Thoracic aorta (tissue), 2 donors: ENCODE results near the gene MAP3K4. TPM values are rescaled to one million over a fixed set of nuclear protein-coding genes. Genes with fewer than 3 reads are reported as not detected.
A peak's percentile ranks its signal among the peaks of the same experiment; 100 is the strongest.

ENCODE experiments used
- ATAC-seq: fragments of 150-250 bp; one replicate; pipeline ENCODE4 v1.8.0; 2017; ENCODE audit warnings: low read depth; ENCODE audit not compliant: insufficient number of reproducible peaks, low FRiP score
- DNase-seq: peaks from one replicate; pipeline ENCODE4 v3.0.0-alpha.2; 2020; ENCODE audit warnings: low spot score
- H3K27ac ChIP-seq, 2 donors: fragments of 200-600 bp; sonication (generic); 1 replicate in 1 of 2; 2 replicates in 1 of 2; pipeline ENCODE4 v1.5.1; 2016; ENCODE audit warnings: mild to moderate bottlenecking in 2 of 2, moderate library complexity in 2 of 2
- H3K27me3 ChIP-seq: fragments of 200-600 bp; sonication (generic); replicated peaks from 2 replicates; pipeline ENCODE4 v1.6.0; 2016; ENCODE audit warnings: mild to moderate bottlenecking; ENCODE audit not compliant: insufficient read depth
- H3K36me3 ChIP-seq: fragments of 200-600 bp; sonication (generic); one replicate; pipeline ENCODE4 v1.5.1; 2016
- H3K4me1 ChIP-seq, 2 donors: fragments of 200-600 bp; sonication (generic); 1 replicate in 1 of 2; 2 replicates in 1 of 2; pipeline versions ENCODE4 v1.5.1 to v1.6.0; 2016; ENCODE audit warnings: low read depth in 2 of 2, mild to moderate bottlenecking in 1 of 2; ENCODE audit not compliant: control insufficient read depth in 1 of 2
- H3K4me3 ChIP-seq: fragments of 200-600 bp; sonication (generic); 2 replicates; pipeline ENCODE4 v1.5.1; 2016; ENCODE audit warnings: mild to moderate bottlenecking
- H3K9me3 ChIP-seq: fragments of 200-600 bp; sonication (generic); 2 replicates; pipeline ENCODE4 v1.5.1; 2016
- CTCF ChIP-seq: fragments of 200-600 bp; sonication (generic); IDR thresholded peaks from one replicate; pipeline ENCODE4 v1.5.1; 2019; ENCODE audit warnings: antibody characterized with exemption
- total RNA-seq, 2 donors: library from RNA; depleted of rRNA; stranded (reverse); fragments of >200 nt; gene quantifications; one replicate each; pipeline versions ENCODE4 v1.1.0 to v1.2.3, GENCODE V29; 2016

Gene MAP3K4
- total RNA-seq, 2 donors from 2014 or later: 22.6 to 25.3 TPM

- ATAC-seq (no peak), DNase-seq (no peak)
- no peaks in the 10 kb centered on the region for H3K27me3 ChIP-seq
- peaks cover 0 to 4% of the 10 kb centered on the region in 2 donors for H3K4me1 ChIP-seq
- no peak overlapping the region for H3K4me3 ChIP-seq
- TF ChIP-seq CTCF: no peak
- H3K27ac ChIP-seq: no peak overlapping the region
- H3K9me3 ChIP-seq: no peaks in the 10 kb centered on the region
- H3K36me3 ChIP-seq: no peaks in the 10 kb centered on the region
These were observed 11.8 kb downstream of the MAP3K4 start for GRCh38 chr6:161003336-161003735.

GRCh38 chr6:161008245-161008644 is 16.7 kb downstream of the MAP3K4 start:
- Histone ChIP-seq H3K36me3 (no peaks in the 10 kb centered on the region), H3K4me3 (no peak overlapping the region), H3K27ac (no peak overlapping the region), H3K4me1 (peaks cover 23 to 30% of the 10 kb centered on the region in 2 donors), H3K27me3 (no peaks in the 10 kb centered on the region), H3K9me3 (no peaks in the 10 kb centered on the region)
- no peak for TF ChIP-seq CTCF
- DNase-seq: no peak
- ATAC-seq: no peak

GRCh38 chr6:161009991-161010390 is 18.4 kb downstream of the MAP3K4 start:
- no peak for ATAC-seq
- no peak overlapping the region for H3K27ac ChIP-seq
- H3K4me3 ChIP-seq: no peak overlapping the region
- no peak for DNase-seq
- no peak for TF ChIP-seq CTCF
- no peaks in the 10 kb centered on the region for H3K9me3 ChIP-seq
- no peaks in the 10 kb centered on the region for H3K36me3 ChIP-seq
- peaks cover 23 to 34% of the 10 kb centered on the region in 2 donors for H3K4me1 ChIP-seq
- no peaks in the 10 kb centered on the region for H3K27me3 ChIP-seq

- Histone ChIP-seq H3K27me3 (no peaks in the 10 kb centered on the region), H3K4me1 (peaks cover 23 to 34% of the 10 kb centered on the region in 2 donors), H3K27ac (no peak overlapping the region), H3K9me3 (no peaks in the 10 kb centered on the region), H3K4me3 (no peak overlapping the region), H3K36me3 (no peaks in the 10 kb centered on the region)
- no peak for ATAC-seq
- no peak for DNase-seq
- TF ChIP-seq CTCF: no peak
These were observed 18.8 kb downstream of the MAP3K4 start for GRCh38 chr6:161010418-161010817.

- Histone ChIP-seq H3K27me3 (no peaks in the 10 kb centered on the region), H3K4me1 (peaks cover 23 to 34% of the 10 kb centered on the region in 2 donors), H3K9me3 (no peaks in the 10 kb centered on the region), H3K36me3 (no peaks in the 10 kb centered on the region), H3K27ac (peak overlapping the region; percentile 34 to 52), H3K4me3 (peak overlapping the region; percentile 1)
- no peak for TF ChIP-seq CTCF
- DNase-seq (no peak), ATAC-seq (no peak)
These were observed 20.2 kb downstream of the MAP3K4 start for GRCh38 chr6:161011492-161012480.
